ENCODE data around the gene EFNA2. TPM values are rescaled to one million over a fixed set of nuclear protein-coding genes. Genes with fewer than 3 reads are reported as not detected.
"Not testable (repeated sequence)": the region's sequence is repeated elsewhere in the genome, so short reads cannot be mapped to it uniquely, and the experiment has no call there.

Gene EFNA2
- total RNA-seq, 1 donor from 2014 or later = 17.6 TPM

- Mint-ChIP-seq H3K4me1 (ENCODE audit: unreplicated experiment) (peaks cover 11% of the 10 kb centered on the region), H3K9me3 (no peaks in the 10 kb centered on the region), H3K4me3 (no peak overlapping the region), H3K36me3 (no peaks in the 10 kb centered on the region), H3K27me3 (peaks cover 12% of the 10 kb centered on the region), H3K27ac (no peak overlapping the region)
- no peak for DNase-seq (ENCODE audit: extremely low spot score, unreplicated experiment)
- no peak for TF ChIP-seq CTCF (conservative IDR thresholded peaks at IDR 0.05)
Observed at GRCh38 chr19:1316466-1316865, 30.8 kb downstream of the EFNA2 start.

- peaks cover 11% of the 10 kb centered on the region for H3K4me1 Mint-ChIP-seq (ENCODE audit: unreplicated experiment)
- no peak for TF ChIP-seq CTCF (conservative IDR thresholded peaks at IDR 0.05)
- no peak for DNase-seq (ENCODE audit: extremely low spot score, unreplicated experiment)
- H3K36me3 Mint-ChIP-seq = no peaks in the 10 kb centered on the region
- no peaks in the 10 kb centered on the region for H3K9me3 Mint-ChIP-seq
- peak overlapping the region; percentile 32 for H3K4me3 Mint-ChIP-seq
- H3K27me3 Mint-ChIP-seq = peaks cover 12% of the 10 kb centered on the region
- peak overlapping the region; percentile 43 for H3K27ac Mint-ChIP-seq
Observed at GRCh38 chr19:1317274-1318003, 31.8 kb downstream of the EFNA2 start.

DNA sequence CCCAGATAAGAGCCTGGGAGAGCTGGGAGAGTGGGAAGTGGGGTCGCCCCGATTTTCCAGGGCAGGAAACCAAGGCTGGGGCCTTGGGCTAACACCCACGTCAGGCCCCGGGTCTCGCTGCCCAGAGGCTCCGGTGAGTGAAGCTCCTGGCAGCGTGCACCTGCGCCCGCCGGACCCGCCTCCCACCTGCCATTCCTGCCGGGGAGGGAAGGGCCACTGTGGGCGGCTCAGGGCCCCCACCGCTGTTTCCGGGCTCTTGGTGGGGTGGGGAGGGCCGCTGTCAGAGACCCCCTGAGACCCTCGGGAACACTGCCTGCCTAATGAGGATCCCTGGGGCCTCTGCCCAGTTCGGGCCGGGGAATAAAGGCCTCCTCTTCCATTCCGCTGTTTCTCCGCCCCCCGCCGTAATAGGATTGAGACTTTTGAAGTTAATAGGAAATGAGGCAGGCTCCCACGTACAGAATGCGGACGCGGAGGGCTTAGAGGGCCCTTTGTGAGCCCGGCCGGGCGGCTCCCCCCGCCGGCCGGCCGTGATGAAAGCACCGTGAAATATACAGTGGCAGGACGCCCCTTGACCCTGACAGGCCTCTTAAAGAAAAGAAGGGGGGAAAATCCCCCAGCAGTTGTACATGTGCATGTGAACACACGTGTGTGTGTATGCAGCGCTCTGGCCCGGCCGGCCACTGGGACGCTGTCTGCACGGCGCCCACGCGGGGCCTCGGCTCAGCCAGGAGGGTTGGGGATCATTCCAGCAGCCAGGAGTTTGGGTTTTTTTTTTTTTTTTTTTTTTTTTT lies 33.2 kb downstream of the EFNA2 start:
- TF ChIP-seq CTCF (conservative IDR thresholded peaks at IDR 0.05) = no peak
- no peak for DNase-seq (ENCODE audit: extremely low spot score, unreplicated experiment)
- Mint-ChIP-seq H3K36me3 (no peaks in the 10 kb centered on the region), H3K27me3 (peaks cover 16% of the 10 kb centered on the region), H3K4me3 (peak overlapping the region; percentile 55), H3K27ac (no peak overlapping the region), H3K4me1 (ENCODE audit: unreplicated experiment) (peaks cover 11% of the 10 kb centered on the region), H3K9me3 (no peaks in the 10 kb centered on the region)

- not testable (repeated sequence) for DNase-seq (ENCODE audit: extremely low spot score, unreplicated experiment)
Observed at GRCh38 chr19:1320282-1320650, 34.6 kb downstream of the EFNA2 start.

GRCh38 chr19:1321539-1321938 lies 35.9 kb downstream of the EFNA2 start:
- no peak for DNase-seq (ENCODE audit: extremely low spot score, unreplicated experiment)
- no peak overlapping the region for H3K27ac Mint-ChIP-seq
- H3K4me1 Mint-ChIP-seq (ENCODE audit: unreplicated experiment) = peaks cover 11% of the 10 kb centered on the region
- H3K4me3 Mint-ChIP-seq = no peak overlapping the region
- no peak for TF ChIP-seq CTCF (conservative IDR thresholded peaks at IDR 0.05)
- H3K36me3 Mint-ChIP-seq = no peaks in the 10 kb centered on the region
- H3K27me3 Mint-ChIP-seq = peaks cover 16% of the 10 kb centered on the region
- no peaks in the 10 kb centered on the region for H3K9me3 Mint-ChIP-seq

More at GRCh38 chr19:1320282-1320650, 34.6 kb downstream of the EFNA2 start:
- H3K27me3 Mint-ChIP-seq = peaks cover 16% of the 10 kb centered on the region
- not testable (repeated sequence) for H3K27ac Mint-ChIP-seq, H3K4me3 Mint-ChIP-seq, H3K9me3 Mint-ChIP-seq, H3K36me3 Mint-ChIP-seq
- H3K4me1 Mint-ChIP-seq (ENCODE audit: unreplicated experiment) = peaks cover 11% of the 10 kb centered on the region
